Activated B cell treated with CpG ODN at 0.5 μM for 24 hours (primary cell): ENCODE data around the gene CHMP1A. TPM values are rescaled to one million over a fixed set of nuclear protein-coding genes. Genes with fewer than 3 reads are reported as not detected.

Experiments
- ATAC-seq: fragments of 200-7000 bp; cut with Tn5 transposase; one replicate; pipeline ENCODE4 v1.10.0; 2021; ENCODE audit warnings: low read depth, mild to moderate bottlenecking, moderate library complexity
- CTCF ChIA-PET: fragments of 350-600 bp; sonication (Branson Sonifier 250); formaldehyde crosslinking; loops from one replicate; lab custom pipeline; 2021; ENCODE audit warnings: antibody characterized with exemption; lab: Charles Lee
- POLR2A ChIA-PET: fragments of 350-600 bp; sonication (Branson Sonifier 250); formaldehyde crosslinking; loops from one replicate; lab custom pipeline; 2021; ENCODE audit warnings: antibody characterized with exemption; lab: Charles Lee
- DNase-seq: peaks from one replicate; pipeline ENCODE4 v3.0.0; 2022
- H3K27ac Mint-ChIP-seq: one replicate; pipeline ENCODE4 v1.8.0; 2020; ENCODE audit warnings: mixed read lengths
- H3K27me3 Mint-ChIP-seq: one replicate; pipeline ENCODE4 v1.8.0; 2021; ENCODE audit warnings: mixed read lengths
- H3K36me3 Mint-ChIP-seq: one replicate; pipeline ENCODE4 v1.8.0; 2021; ENCODE audit warnings: low read depth, mixed read lengths
- H3K4me1 Mint-ChIP-seq: one replicate; pipeline ENCODE4 v1.8.0; 2021; ENCODE audit warnings: mixed read lengths
- H3K4me3 Mint-ChIP-seq: one replicate; pipeline ENCODE4 v1.8.0; 2020; ENCODE audit warnings: mild to moderate bottlenecking, mixed read lengths
- H3K9me3 Mint-ChIP-seq: one replicate; pipeline ENCODE4 v1.8.0; 2020; ENCODE audit warnings: mixed read lengths
- CTCF ChIP-seq: fragments of 200-600 bp; IDR thresholded peaks from one replicate; pipeline ENCODE4 v1.8.0; 2022; ENCODE audit warnings: antibody characterized with exemption, mild to moderate bottlenecking
- intact Hi-C: fragments of 100-400 bp; cut with micrococcal nuclease; formaldehyde crosslinking; loops from one replicate; pipeline ENCODE4 v1.15.1; 2024
- total RNA-seq: library from RNA; stranded (reverse); gene quantifications from 2 replicates; pipeline ENCODE4 v1.2.3, GENCODE V29; 2022

The CHMP1A gene
- total RNA-seq, 1 donor from 2014 or later, result 98.7 TPM

- POLR2A ChIA-PET, result no interaction called here
- ATAC-seq (no peak), DNase-seq (no peak)
- TF ChIP-seq CTCF, result no peak
- Mint-ChIP-seq H3K4me1 (peaks cover 12% of the 10 kb centered on the region), H3K36me3 (no peaks in the 10 kb centered on the region), H3K27ac (no peak within 1 kb of the TSS), H3K9me3 (no peaks in the 10 kb centered on the region), H3K27me3 (peaks cover 3% of the 10 kb centered on the region), H3K4me3 (no peak within 1 kb of the TSS)
- intact Hi-C loops, result no loop called here
- CTCF ChIA-PET, result no interaction called here
Observed at GRCh38 chr16:89613231-89613953, 44.1 kb downstream of the CHMP1A start, which contains the start of gene DPEP1. DPEP1 (plus strand) TSS chr16:89613642; CDS start chr16:89630411, 16,769 bp downstream.

- TF ChIP-seq CTCF, result no peak
- Mint-ChIP-seq H3K27me3 (peaks cover 3% of the 10 kb centered on the region), H3K36me3 (no peaks in the 10 kb centered on the region), H3K27ac (no peak overlapping the region), H3K9me3 (no peaks in the 10 kb centered on the region), H3K4me1 (peaks cover 12% of the 10 kb centered on the region), H3K4me3 (no peak overlapping the region)
- intact Hi-C loops, result no loop called here
- no peak for DNase-seq
- no peak for ATAC-seq
- ChIA-PET POLR2A (no interaction called here), CTCF (no interaction called here)
Observed at GRCh38 chr16:89612415-89613166, 44.9 kb downstream of the CHMP1A start.

- no peak overlapping the region for H3K4me3 Mint-ChIP-seq
- TF ChIP-seq CTCF, result no peak
- no peak for ATAC-seq
- peaks cover 2% of the 10 kb centered on the region for H3K4me1 Mint-ChIP-seq
- H3K36me3 Mint-ChIP-seq, result no peaks in the 10 kb centered on the region
- POLR2A ChIA-PET, result no interaction called here
- peaks cover 3% of the 10 kb centered on the region for H3K27me3 Mint-ChIP-seq
- no peaks in the 10 kb centered on the region for H3K9me3 Mint-ChIP-seq
- no peak for DNase-seq
- intact Hi-C loops, result no loop called here
- H3K27ac Mint-ChIP-seq, result no peak overlapping the region
- CTCF ChIA-PET, result no interaction called here
Observed at GRCh38 chr16:89610108-89610453, 47.4 kb downstream of the CHMP1A start.

- Mint-ChIP-seq H3K27me3 (peaks cover 4% of the 10 kb centered on the region), H3K4me1 (peaks cover 2% of the 10 kb centered on the region), H3K4me3 (no peak overlapping the region), H3K36me3 (no peaks in the 10 kb centered on the region), H3K27ac (no peak overlapping the region), H3K9me3 (no peaks in the 10 kb centered on the region)
- intact Hi-C loops, result no loop called here
- TF ChIP-seq CTCF, result no peak
- CTCF ChIA-PET, result no interaction called here
- no peak for DNase-seq
- POLR2A ChIA-PET, result no interaction called here
- ATAC-seq, result no peak
Observed at GRCh38 chr16:89607937-89608740, 49.4 kb downstream of the CHMP1A start.

- CTCF ChIA-PET, result no interaction called here
- Mint-ChIP-seq H3K27ac (no peak overlapping the region), H3K4me1 (peaks cover 8% of the 10 kb centered on the region), H3K27me3 (peaks cover 6% of the 10 kb centered on the region), H3K4me3 (no peak overlapping the region), H3K36me3 (no peaks in the 10 kb centered on the region), H3K9me3 (no peaks in the 10 kb centered on the region)
- DNase-seq, result no peak
- intact Hi-C loops, result no loop called here
- no peak for ATAC-seq
- no peak for TF ChIP-seq CTCF
- POLR2A ChIA-PET, result no interaction called here
Observed at GRCh38 chr16:89607453-89607852, 50.1 kb downstream of the CHMP1A start.
